Type B pancreatic cell (in vitro differentiated cells): Measurements from ENCODE around the gene CCDC50. TPM values are rescaled to one million over a fixed set of nuclear protein-coding genes. Genes with fewer than 3 reads are reported as not detected.

ENCODE experiments used
- DNase-seq: peaks from one replicate; pipeline ENCODE4 v3.0.0; 2021; ENCODE audit warnings: mixed read lengths; ENCODE audit not compliant: unreplicated experiment; ENCODE audit errors: extremely low spot score
- H3K27ac Mint-ChIP-seq: 2 replicates; pipeline ENCODE4 v1.8.0; 2021; ENCODE audit warnings: mild to moderate bottlenecking, mixed read lengths
- H3K27me3 Mint-ChIP-seq: 2 replicates; pipeline ENCODE4 v1.8.0; 2021; ENCODE audit warnings: mixed read lengths
- H3K36me3 Mint-ChIP-seq: 2 replicates; pipeline ENCODE4 v1.8.0; 2021; ENCODE audit warnings: mixed read lengths
- H3K4me1 Mint-ChIP-seq: one replicate; pipeline ENCODE4 v1.8.0; 2021; ENCODE audit warnings: mixed read lengths; ENCODE audit not compliant: unreplicated experiment
- H3K4me3 Mint-ChIP-seq: 2 replicates; pipeline ENCODE4 v1.8.0; 2021; ENCODE audit warnings: mild to moderate bottlenecking, mixed read lengths
- H3K9me3 Mint-ChIP-seq: 2 replicates; pipeline ENCODE4 v1.8.0; 2021; ENCODE audit warnings: mixed read lengths
- total RNA-seq: library from RNA; stranded (reverse); gene quantifications from 2 replicates; pipeline ENCODE4 v1.2.1, GENCODE V29; 2021; ENCODE audit warnings: low replicate concordance
- TF ChIP-seq, protein P1 (sequence below): fragments of 200-600 bp; sonication (generic); conservative IDR thresholded peaks from 2 replicates; pipeline ENCODE4 v1.5.0; 2021; ENCODE audit warnings: antibody characterized with exemption, mild to moderate bottlenecking

Gene CCDC50
- total RNA-seq, 1 donor from 2014 or later: 47.4 TPM

GRCh38 chr3:191424881-191425280, 95.7 kb downstream of the CCDC50 start:
- Mint-ChIP-seq H3K4me3 (no peak overlapping the region), H3K9me3 (no peaks in the 10 kb centered on the region), H3K36me3 (no peaks in the 10 kb centered on the region), H3K4me1 (no peaks in the 10 kb centered on the region), H3K27ac (no peak overlapping the region), H3K27me3 (no peaks in the 10 kb centered on the region)
- no peak for DNase-seq
- TF ChIP-seq, protein P1, sequence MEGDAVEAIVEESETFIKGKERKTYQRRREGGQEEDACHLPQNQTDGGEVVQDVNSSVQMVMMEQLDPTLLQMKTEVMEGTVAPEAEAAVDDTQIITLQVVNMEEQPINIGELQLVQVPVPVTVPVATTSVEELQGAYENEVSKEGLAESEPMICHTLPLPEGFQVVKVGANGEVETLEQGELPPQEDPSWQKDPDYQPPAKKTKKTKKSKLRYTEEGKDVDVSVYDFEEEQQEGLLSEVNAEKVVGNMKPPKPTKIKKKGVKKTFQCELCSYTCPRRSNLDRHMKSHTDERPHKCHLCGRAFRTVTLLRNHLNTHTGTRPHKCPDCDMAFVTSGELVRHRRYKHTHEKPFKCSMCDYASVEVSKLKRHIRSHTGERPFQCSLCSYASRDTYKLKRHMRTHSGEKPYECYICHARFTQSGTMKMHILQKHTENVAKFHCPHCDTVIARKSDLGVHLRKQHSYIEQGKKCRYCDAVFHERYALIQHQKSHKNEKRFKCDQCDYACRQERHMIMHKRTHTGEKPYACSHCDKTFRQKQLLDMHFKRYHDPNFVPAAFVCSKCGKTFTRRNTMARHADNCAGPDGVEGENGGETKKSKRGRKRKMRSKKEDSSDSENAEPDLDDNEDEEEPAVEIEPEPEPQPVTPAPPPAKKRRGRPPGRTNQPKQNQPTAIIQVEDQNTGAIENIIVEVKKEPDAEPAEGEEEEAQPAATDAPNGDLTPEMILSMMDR: no peak

- no peak overlapping the region for H3K4me3 Mint-ChIP-seq
- H3K9me3 Mint-ChIP-seq: no peaks in the 10 kb centered on the region
- H3K36me3 Mint-ChIP-seq: no peaks in the 10 kb centered on the region
- DNase-seq: no peak
- no peaks in the 10 kb centered on the region for H3K4me1 Mint-ChIP-seq
- H3K27me3 Mint-ChIP-seq: no peaks in the 10 kb centered on the region
- TF ChIP-seq, protein P1: no peak
- H3K27ac Mint-ChIP-seq: no peak overlapping the region
Measured at GRCh38 chr3:191425322-191425734, 96.1 kb downstream of the CCDC50 start.

- no peak for DNase-seq
- Mint-ChIP-seq H3K27me3 (no peaks in the 10 kb centered on the region), H3K9me3 (no peaks in the 10 kb centered on the region), H3K4me3 (no peak overlapping the region), H3K36me3 (no peaks in the 10 kb centered on the region), H3K27ac (no peak overlapping the region), H3K4me1 (no peaks in the 10 kb centered on the region)
- TF ChIP-seq, protein P1: no peak
Measured at GRCh38 chr3:191426311-191426710, 97.1 kb downstream of the CCDC50 start.

DNA sequence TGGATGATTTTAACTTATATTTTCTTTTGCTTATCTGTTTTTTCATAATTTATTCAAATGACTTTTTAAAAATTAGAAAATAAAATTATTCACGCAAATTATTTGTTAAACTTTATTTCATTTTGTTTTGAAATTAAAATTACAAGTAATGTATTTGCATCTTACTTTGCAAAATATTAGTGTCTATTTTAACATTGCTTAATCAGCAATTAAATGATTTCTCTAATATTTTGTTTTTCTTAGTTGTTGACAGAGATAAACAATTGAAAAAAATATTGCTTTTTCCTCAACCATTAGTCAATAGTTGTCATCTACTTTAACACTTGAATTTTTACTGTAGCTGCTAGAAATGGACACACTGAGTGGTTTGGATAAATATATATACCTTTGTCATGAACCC, 99.0 kb downstream of the CCDC50 start:
- no peaks in the 10 kb centered on the region for H3K9me3 Mint-ChIP-seq
- H3K36me3 Mint-ChIP-seq: no peaks in the 10 kb centered on the region
- no peak overlapping the region for H3K4me3 Mint-ChIP-seq

DNA sequence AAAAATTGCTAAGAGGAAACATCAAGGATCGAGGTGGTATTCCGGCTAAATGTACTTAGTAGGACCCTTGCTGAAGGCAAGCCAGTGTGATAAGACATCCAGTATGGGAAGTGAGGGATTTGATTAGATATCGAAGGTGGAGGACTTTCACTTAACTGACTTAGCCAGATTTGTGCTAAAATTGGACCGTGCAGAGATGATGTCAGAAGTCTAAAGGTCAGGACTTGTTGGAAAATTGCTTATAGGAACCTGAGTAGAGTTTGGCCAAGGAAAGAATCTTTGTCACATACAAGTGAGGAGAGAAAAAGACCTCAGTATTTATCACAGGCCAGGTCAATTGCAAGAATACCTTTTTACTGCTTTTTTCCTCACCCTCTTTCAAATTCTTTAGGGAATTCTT, 100.9 kb downstream of the CCDC50 start:
- H3K4me1 Mint-ChIP-seq: no peaks in the 10 kb centered on the region
- no peak for DNase-seq
- TF ChIP-seq, protein P1: no peak
- no peak overlapping the region for H3K4me3 Mint-ChIP-seq
- H3K36me3 Mint-ChIP-seq: no peaks in the 10 kb centered on the region
- H3K9me3 Mint-ChIP-seq: no peaks in the 10 kb centered on the region
- H3K27ac Mint-ChIP-seq: no peak overlapping the region
- no peaks in the 10 kb centered on the region for H3K27me3 Mint-ChIP-seq

More for the DNA sequence above, 99.0 kb downstream of the CCDC50 start:
- Mint-ChIP-seq H3K27me3 (no peaks in the 10 kb centered on the region), H3K27ac (no peak overlapping the region), H3K4me1 (no peaks in the 10 kb centered on the region)
- TF ChIP-seq, protein P1: no peak
- DNase-seq: no peak
